ENCODE measurements around the gene OR56A5. TPM values are rescaled to one million over a fixed set of nuclear protein-coding genes. Genes with fewer than 3 reads are reported as not detected.

OR56A5 gene
- total and polyA plus RNA-seq, 5 donors from 2014 or later = not detected

GRCh38 chr11:5992604-5993251, 24.4 kb upstream of the OR56A5 start:
- ATAC-seq (ENCODE audit: low read depth in 2 of 2) (no peak), DNase-seq (peak in 1 of 3 donors; percentile 7)
- Mint-ChIP-seq H3K4me1 (no peaks in the 10 kb centered on the region), H3K27me3 (peaks cover 9% of the 10 kb centered on the region), H3K4me3 (no peak overlapping the region), H3K27ac (peak overlapping the region in 1 of 3 donors; percentile 21), H3K36me3 (no peaks in the 10 kb centered on the region), H3K9me3 (peaks cover 0 to 2% (median 0%) of the 10 kb centered on the region in 7 donors)
- Histone ChIP-seq H3K4me3 (ENCODE audit: low read depth, low read length) (no peak overlapping the region), H3K4me1 (ENCODE audit: control insufficient read depth, insufficient read depth, low read length, poor library complexity, severe bottlenecking) (no peaks in the 10 kb centered on the region), H3K27ac (ENCODE audit: insufficient read depth, low read length, poor library complexity, severe bottlenecking) (no peak overlapping the region), H3K36me3 (ENCODE audit: control insufficient read depth, insufficient read depth, low read length) (no peaks in the 10 kb centered on the region), H3K9me3 (ENCODE audit: control insufficient read depth in 2 of 2, low read length in 2 of 2) (no peaks in the 10 kb centered on the region), H3K27me3 (ENCODE audit: control insufficient read depth, insufficient read depth, low read length) (no peaks in the 10 kb centered on the region)

DNA sequence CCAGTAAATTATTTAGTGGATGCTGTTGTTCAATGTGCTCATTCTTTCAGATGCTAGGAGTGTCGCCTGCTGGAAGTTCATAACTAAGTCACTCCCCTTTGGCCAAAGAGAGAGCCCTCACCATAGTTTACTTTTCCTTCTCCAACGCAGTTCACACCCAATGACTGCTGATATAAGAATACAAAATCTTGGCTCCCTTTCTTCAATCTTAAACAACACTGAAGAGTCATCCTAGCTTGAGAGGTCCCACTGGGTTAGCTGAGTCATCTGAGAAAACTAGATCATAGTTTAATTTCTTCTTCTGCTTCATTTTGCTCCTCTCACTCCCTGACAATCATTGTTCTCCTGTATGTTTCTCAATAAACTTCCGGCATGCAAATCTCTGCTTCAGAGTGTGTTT, 23.9 kb upstream of the OR56A5 start:
- no peaks in the 10 kb centered on the region for H3K27me3 ChIP-seq (ENCODE audit: control insufficient read depth, insufficient read depth, low read length)
- no peak overlapping the region for H3K27ac ChIP-seq (ENCODE audit: insufficient read depth, low read length, poor library complexity, severe bottlenecking)
- Mint-ChIP-seq H3K27ac (no peak overlapping the region), H3K4me1 (no peaks in the 10 kb centered on the region), H3K36me3 (no peaks in the 10 kb centered on the region), H3K4me3 (no peak overlapping the region), H3K27me3 (peaks cover 7% of the 10 kb centered on the region), H3K9me3 (peaks cover 0 to 5% (median 0%) of the 10 kb centered on the region in 7 donors)
- H3K9me3 ChIP-seq (ENCODE audit: control insufficient read depth in 2 of 2, low read length in 2 of 2) = no peaks in the 10 kb centered on the region
- H3K36me3 ChIP-seq (ENCODE audit: control insufficient read depth, insufficient read depth, low read length) = no peaks in the 10 kb centered on the region
- no peaks in the 10 kb centered on the region for H3K4me1 ChIP-seq (ENCODE audit: control insufficient read depth, insufficient read depth, low read length, poor library complexity, severe bottlenecking)
- H3K4me3 ChIP-seq (ENCODE audit: low read depth, low read length) = no peak overlapping the region
- ATAC-seq (ENCODE audit: low read depth in 2 of 2) (no peak), DNase-seq (no peak)

- H3K9me3 Mint-ChIP-seq = peaks cover 0 to 5% (median 0%) of the 10 kb centered on the region in 7 donors
- DNase-seq (no peak), ATAC-seq (ENCODE audit: low read depth in 2 of 2) (no peak)
- H3K27me3 ChIP-seq (ENCODE audit: control insufficient read depth, insufficient read depth, low read length) = no peaks in the 10 kb centered on the region
- H3K27me3 Mint-ChIP-seq = peaks cover 10% of the 10 kb centered on the region
- H3K4me1 ChIP-seq (ENCODE audit: control insufficient read depth, insufficient read depth, low read length, poor library complexity, severe bottlenecking) = no peaks in the 10 kb centered on the region
- no peak overlapping the region for H3K27ac ChIP-seq (ENCODE audit: insufficient read depth, low read length, poor library complexity, severe bottlenecking)
- no peaks in the 10 kb centered on the region for H3K4me1 Mint-ChIP-seq
- no peaks in the 10 kb centered on the region for H3K9me3 ChIP-seq (ENCODE audit: control insufficient read depth in 2 of 2, low read length in 2 of 2)
- H3K36me3 Mint-ChIP-seq = no peaks in the 10 kb centered on the region
- H3K4me3 Mint-ChIP-seq = no peak overlapping the region
- no peak overlapping the region for H3K4me3 ChIP-seq (ENCODE audit: low read depth, low read length)
- no peak overlapping the region for H3K27ac Mint-ChIP-seq
- H3K36me3 ChIP-seq (ENCODE audit: control insufficient read depth, insufficient read depth, low read length) = no peaks in the 10 kb centered on the region
These were observed 20.9 kb upstream of the OR56A5 start for GRCh38 chr11:5989203-5989602.

- H3K36me3 ChIP-seq (ENCODE audit: control insufficient read depth, insufficient read depth, low read length) = no peaks in the 10 kb centered on the region
- H3K4me3 ChIP-seq (ENCODE audit: low read depth, low read length) = no peak within 1 kb of the TSS
- no peak for DNase-seq
- H3K27me3 ChIP-seq (ENCODE audit: control insufficient read depth, insufficient read depth, low read length) = no peaks in the 10 kb centered on the region
- H3K4me1 ChIP-seq (ENCODE audit: control insufficient read depth, insufficient read depth, low read length, poor library complexity, severe bottlenecking) = no peaks in the 10 kb centered on the region
- H3K9me3 ChIP-seq (ENCODE audit: control insufficient read depth in 2 of 2, low read length in 2 of 2) = no peaks in the 10 kb centered on the region
- no peak within 1 kb of the TSS for H3K27ac ChIP-seq (ENCODE audit: insufficient read depth, low read length, poor library complexity, severe bottlenecking)
- peaks cover 0 to 5% (median 0%) of the 10 kb centered on the region in 7 donors for H3K9me3 Mint-ChIP-seq
- H3K27me3 Mint-ChIP-seq = peaks cover 16% of the 10 kb centered on the region
- ATAC-seq (ENCODE audit: low read depth in 2 of 2) = no peak
- H3K4me1 Mint-ChIP-seq = no peaks in the 10 kb centered on the region
- H3K36me3 Mint-ChIP-seq = no peaks in the 10 kb centered on the region
- no peak within 1 kb of the TSS for H3K27ac Mint-ChIP-seq
- no peak within 1 kb of the TSS for H3K4me3 Mint-ChIP-seq
These were observed 18.6 kb upstream of the OR56A5 start, which contains the start of gene OR52L1 for GRCh38 chr11:5986885-5987284. Gene OR52L1, minus strand, starts transcription at chr11:5986985. Its CDS starts 55 bp downstream, at chr11:5986930.

GRCh38 chr11:5983443-5983842, 15.1 kb upstream of the OR56A5 start:
- Mint-ChIP-seq H3K27me3 (peaks cover 18% of the 10 kb centered on the region), H3K4me1 (no peaks in the 10 kb centered on the region), H3K4me3 (no peak overlapping the region), H3K9me3 (peaks cover 0 to 10% (median 4%) of the 10 kb centered on the region in 7 donors), H3K27ac (no peak overlapping the region), H3K36me3 (no peaks in the 10 kb centered on the region)
- no peak for DNase-seq
- no peak for ATAC-seq (ENCODE audit: low read depth in 2 of 2)
- no peaks in the 10 kb centered on the region for H3K27me3 ChIP-seq (ENCODE audit: control insufficient read depth, insufficient read depth, low read length)
- no peaks in the 10 kb centered on the region for H3K36me3 ChIP-seq (ENCODE audit: control insufficient read depth, insufficient read depth, low read length)
- H3K4me1 ChIP-seq (ENCODE audit: control insufficient read depth, insufficient read depth, low read length, poor library complexity, severe bottlenecking) = no peaks in the 10 kb centered on the region
- H3K4me3 ChIP-seq (ENCODE audit: low read depth, low read length) = no peak overlapping the region
- no peak overlapping the region for H3K27ac ChIP-seq (ENCODE audit: insufficient read depth, low read length, poor library complexity, severe bottlenecking)
- H3K9me3 ChIP-seq (ENCODE audit: control insufficient read depth in 2 of 2, low read length in 2 of 2) = no peaks in the 10 kb centered on the region

- H3K36me3 ChIP-seq (ENCODE audit: control insufficient read depth, insufficient read depth, low read length) = no peaks in the 10 kb centered on the region
- no peak overlapping the region for H3K4me3 Mint-ChIP-seq
- H3K36me3 Mint-ChIP-seq = no peaks in the 10 kb centered on the region
- ATAC-seq (ENCODE audit: low read depth in 2 of 2) (no peak), DNase-seq (no peak)
- H3K27me3 ChIP-seq (ENCODE audit: control insufficient read depth, insufficient read depth, low read length) = peaks cover 3% of the 10 kb centered on the region
- H3K4me1 ChIP-seq (ENCODE audit: control insufficient read depth, insufficient read depth, low read length, poor library complexity, severe bottlenecking) = no peaks in the 10 kb centered on the region
- no peaks in the 10 kb centered on the region for H3K27me3 Mint-ChIP-seq
- no peaks in the 10 kb centered on the region for H3K9me3 ChIP-seq (ENCODE audit: control insufficient read depth in 2 of 2, low read length in 2 of 2)
- peaks cover 0 to 6% (median 2%) of the 10 kb centered on the region in 7 donors for H3K9me3 Mint-ChIP-seq
- no peaks in the 10 kb centered on the region for H3K4me1 Mint-ChIP-seq
- H3K4me3 ChIP-seq (ENCODE audit: low read depth, low read length) = no peak overlapping the region
- no peak overlapping the region for H3K27ac ChIP-seq (ENCODE audit: insufficient read depth, low read length, poor library complexity, severe bottlenecking)
- no peak overlapping the region for H3K27ac Mint-ChIP-seq
These were observed 5.2 kb upstream of the OR56A5 start for GRCh38 chr11:5973530-5973929.

- Mint-ChIP-seq H3K4me3 (no peak overlapping the region), H3K27me3 (no peaks in the 10 kb centered on the region), H3K9me3 (peaks cover 1 to 15% (median 9%) of the 10 kb centered on the region in 7 donors), H3K4me1 (no peaks in the 10 kb centered on the region), H3K27ac (no peak overlapping the region), H3K36me3 (no peaks in the 10 kb centered on the region)
- no peak for ATAC-seq (ENCODE audit: low read depth in 2 of 2)
- H3K27ac ChIP-seq (ENCODE audit: insufficient read depth, low read length, poor library complexity, severe bottlenecking) = no peak overlapping the region
- no peak for DNase-seq
- peaks cover 2 to 7% of the 10 kb centered on the region in 2 experiments for H3K9me3 ChIP-seq (ENCODE audit: control insufficient read depth in 2 of 2, low read length in 2 of 2)
- no peaks in the 10 kb centered on the region for H3K4me1 ChIP-seq (ENCODE audit: control insufficient read depth, insufficient read depth, low read length, poor library complexity, severe bottlenecking)
- peaks cover 3% of the 10 kb centered on the region for H3K27me3 ChIP-seq (ENCODE audit: control insufficient read depth, insufficient read depth, low read length)
- H3K4me3 ChIP-seq (ENCODE audit: low read depth, low read length) = no peak overlapping the region
- no peaks in the 10 kb centered on the region for H3K36me3 ChIP-seq (ENCODE audit: control insufficient read depth, insufficient read depth, low read length)
These were observed 586 bp downstream of the OR56A5 start for GRCh38 chr11:5967708-5968107.

GRCh38 chr11:5966958-5967357, 1.3 kb downstream of the OR56A5 start:
- ATAC-seq (ENCODE audit: low read depth in 2 of 2) (no peak), DNase-seq (no peak)
- H3K36me3 Mint-ChIP-seq = no peaks in the 10 kb centered on the region
- H3K4me1 ChIP-seq (ENCODE audit: control insufficient read depth, insufficient read depth, low read length, poor library complexity, severe bottlenecking) = no peaks in the 10 kb centered on the region
- H3K9me3 Mint-ChIP-seq = peaks cover 1 to 19% (median 9%) of the 10 kb centered on the region in 7 donors
- H3K4me3 ChIP-seq (ENCODE audit: low read depth, low read length) = no peak overlapping the region
- H3K27ac Mint-ChIP-seq = no peak overlapping the region
- no peak overlapping the region for H3K27ac ChIP-seq (ENCODE audit: insufficient read depth, low read length, poor library complexity, severe bottlenecking)
- no peaks in the 10 kb centered on the region for H3K27me3 Mint-ChIP-seq
- H3K9me3 ChIP-seq (ENCODE audit: control insufficient read depth in 2 of 2, low read length in 2 of 2) = peaks cover 2 to 7% of the 10 kb centered on the region in 2 experiments
- no peaks in the 10 kb centered on the region for H3K4me1 Mint-ChIP-seq
- H3K4me3 Mint-ChIP-seq = no peak overlapping the region
- no peaks in the 10 kb centered on the region for H3K36me3 ChIP-seq (ENCODE audit: control insufficient read depth, insufficient read depth, low read length)
- peaks cover 3% of the 10 kb centered on the region for H3K27me3 ChIP-seq (ENCODE audit: control insufficient read depth, insufficient read depth, low read length)
